DOHH2 (cell line): ENCODE results near the gene SNAP29.

Experiments used
- H3F3A ChIP-seq: fragments of 200-600 bp; sonication (generic), shearing (Covaris generic); 2 replicates; pipeline ENCODE4 v1.6.0; 2016; ENCODE audit warnings: antibody characterized with exemption, mild to moderate bottlenecking; ENCODE audit not compliant: control insufficient read depth, insufficient read depth
- H3K27ac ChIP-seq: fragments of 200-600 bp; sonication (generic); 2 replicates; pipeline ENCODE4 v1.5.1; 2014; ENCODE audit warnings: low read depth, mild to moderate bottlenecking, low read length, moderate library complexity
- H3K27me3 ChIP-seq: fragments of 200-600 bp; sonication (generic); 2 replicates; pipeline ENCODE4 v1.6.1; 2014; ENCODE audit warnings: mild to moderate bottlenecking, low read length, mixed read lengths; ENCODE audit not compliant: control insufficient read depth
- H3K36me3 ChIP-seq: fragments of 200-600 bp; sonication (generic); 2 replicates; pipeline ENCODE4 v1.6.1; 2014; ENCODE audit warnings: mild to moderate bottlenecking, low read length, moderate library complexity, mixed read lengths; ENCODE audit not compliant: control insufficient read depth
- H3K4me1 ChIP-seq: fragments of 200-600 bp; sonication (generic); 2 replicates; pipeline ENCODE4 v1.6.1; 2014; ENCODE audit warnings: mild to moderate bottlenecking, low read length, mixed read lengths; ENCODE audit not compliant: control insufficient read depth
- H3K4me2 ChIP-seq: fragments of 200-600 bp; sonication (generic); 2 replicates; pipeline ENCODE4 v1.6.0; 2014; ENCODE audit warnings: mild to moderate bottlenecking, low read length, moderate library complexity
- H3K4me3 ChIP-seq: fragments of 200-600 bp; sonication (generic); 2 replicates; pipeline ENCODE4 v1.5.1; 2014; ENCODE audit warnings: mild to moderate bottlenecking, low read length, mixed read lengths
- H3K79me2 ChIP-seq: fragments of 200-600 bp; sonication (generic); 2 replicates; pipeline ENCODE4 v1.6.1; 2014; ENCODE audit warnings: mild to moderate bottlenecking, low read length, mixed read lengths; ENCODE audit not compliant: control insufficient read depth
- H3K9me2 ChIP-seq: fragments of 200-600 bp; sonication (generic); replicated peaks from 2 replicates; pipeline ENCODE4 v1.6.1; 2014; ENCODE audit warnings: mild to moderate bottlenecking, low read length, mixed read lengths; ENCODE audit not compliant: control insufficient read depth
- H3K9me3 ChIP-seq: fragments of 200-600 bp; sonication (generic); 2 replicates; pipeline ENCODE4 v1.6.1; 2014; ENCODE audit warnings: antibody characterized with exemption, low read length, mixed read lengths; ENCODE audit not compliant: control insufficient read depth, insufficient read depth
- H4K20me1 ChIP-seq: fragments of 200-600 bp; sonication (generic); 2 replicates; pipeline ENCODE4 v1.6.0; 2014; ENCODE audit warnings: low read depth, mild to moderate bottlenecking, antibody characterized with exemption, low read length, moderate library complexity; ENCODE audit not compliant: control insufficient read depth, insufficient read depth
- CTCF ChIP-seq: fragments of 200-600 bp; sonication (generic); IDR thresholded peaks from one replicate; pipeline ENCODE4 v1.5.1; 2014; ENCODE audit warnings: antibody characterized with exemption, mild to moderate bottlenecking, low read depth, low read length; ENCODE audit not compliant: poor library complexity, severe bottlenecking
- EZH2phosphoT487 ChIP-seq: fragments of 200-600 bp; sonication (generic); IDR thresholded peaks from 2 replicates; pipeline ENCODE4 v1.6.1; 2017; ENCODE audit warnings: borderline replicate concordance, mild to moderate bottlenecking, antibody characterized with exemption, low read length, moderate library complexity, mixed read lengths

The SNAP29 gene

GRCh38 chr22:20814221-20814808, 44.5 kb upstream of the SNAP29 start:
- TF ChIP-seq EZH2phosphoT487 (no peak), CTCF (no peak)
- Histone ChIP-seq H3K4me2 (no peak overlapping the region), H3K4me1 (no peaks in the 10 kb centered on the region), H3K79me2 (no peaks in the 10 kb centered on the region), H3F3A (no peaks in the 10 kb centered on the region), H3K9me3 (no peaks in the 10 kb centered on the region), H3K4me3 (no peak overlapping the region), H3K36me3 (peaks cover 53% of the 10 kb centered on the region), H3K27me3 (no peaks in the 10 kb centered on the region), H3K27ac (no peak overlapping the region), H4K20me1 (no peaks in the 10 kb centered on the region), H3K9me2 (no peaks in the 10 kb centered on the region)

GRCh38 chr22:20815477-20816050, 43.2 kb upstream of the SNAP29 start:
- Histone ChIP-seq H3K9me3 (no peaks in the 10 kb centered on the region), H3F3A (no peaks in the 10 kb centered on the region), H4K20me1 (no peaks in the 10 kb centered on the region), H3K79me2 (no peaks in the 10 kb centered on the region), H3K36me3 (peaks cover 53% of the 10 kb centered on the region), H3K4me2 (no peak overlapping the region), H3K4me1 (no peaks in the 10 kb centered on the region), H3K27ac (no peak overlapping the region), H3K27me3 (no peaks in the 10 kb centered on the region), H3K9me2 (no peaks in the 10 kb centered on the region), H3K4me3 (no peak overlapping the region)
- no peak for TF ChIP-seq EZH2phosphoT487
- TF ChIP-seq CTCF, result no peak

- no peaks in the 10 kb centered on the region for H3K9me3 ChIP-seq
- TF ChIP-seq EZH2phosphoT487 (no peak), CTCF (no peak)
- no peaks in the 10 kb centered on the region for H3K79me2 ChIP-seq
- H3K27ac ChIP-seq, result no peak overlapping the region
- H4K20me1 ChIP-seq, result no peaks in the 10 kb centered on the region
- H3K9me2 ChIP-seq, result no peaks in the 10 kb centered on the region
- H3K4me2 ChIP-seq, result no peak overlapping the region
- peaks cover 48% of the 10 kb centered on the region for H3K36me3 ChIP-seq
- H3K4me3 ChIP-seq, result no peak overlapping the region
- H3K27me3 ChIP-seq, result no peaks in the 10 kb centered on the region
- H3K4me1 ChIP-seq, result no peaks in the 10 kb centered on the region
- H3F3A ChIP-seq, result no peaks in the 10 kb centered on the region
These were observed 42.2 kb upstream of the SNAP29 start for GRCh38 chr22:20816559-20816958.
